Occipital lobe (tissue), 2 donors: ENCODE results near the gene TBC1D22A. TPM values are rescaled to one million over a fixed set of nuclear protein-coding genes. Genes with fewer than 3 reads are reported as not detected.

ENCODE experiments used
- DNase-seq: peaks from one replicate; lab custom pipeline; 2025; lab: John Stamatoyannopoulos, UW
- total RNA-seq: library from RNA; depleted of rRNA; stranded (reverse); fragments of >200 nt; gene quantifications from one replicate; pipeline ENCODE4 v1.2.3, GENCODE V29; 2014

The TBC1D22A gene
- total RNA-seq, 1 donor from 2014 or later: 4.5 TPM

DNA sequence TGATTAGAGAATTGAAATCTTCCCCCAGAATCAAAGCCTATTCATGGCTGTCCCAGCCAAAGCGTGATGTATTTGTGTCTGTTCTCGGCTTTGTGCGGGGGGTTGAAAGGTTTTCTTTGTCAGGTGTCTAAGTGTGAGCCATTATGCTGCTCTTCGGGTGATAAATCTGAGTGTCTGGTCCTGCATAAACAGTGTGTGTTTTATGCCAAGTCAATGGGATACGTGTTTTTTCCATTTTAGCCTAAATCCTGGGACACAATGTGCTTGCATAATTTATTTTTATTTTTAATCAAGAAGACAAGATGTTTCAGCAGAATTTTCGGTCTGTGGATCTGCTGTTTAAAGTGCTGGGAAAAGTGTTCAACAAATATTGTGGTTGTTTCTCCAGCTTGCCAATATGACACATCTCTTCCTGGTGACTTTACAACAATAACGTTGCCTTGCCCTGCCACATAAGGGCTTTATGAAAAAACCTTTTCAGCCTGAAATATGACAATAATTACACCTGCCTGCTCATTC is 267.8 kb downstream of the TBC1D22A start:
- DNase-seq: no peak

DNA sequence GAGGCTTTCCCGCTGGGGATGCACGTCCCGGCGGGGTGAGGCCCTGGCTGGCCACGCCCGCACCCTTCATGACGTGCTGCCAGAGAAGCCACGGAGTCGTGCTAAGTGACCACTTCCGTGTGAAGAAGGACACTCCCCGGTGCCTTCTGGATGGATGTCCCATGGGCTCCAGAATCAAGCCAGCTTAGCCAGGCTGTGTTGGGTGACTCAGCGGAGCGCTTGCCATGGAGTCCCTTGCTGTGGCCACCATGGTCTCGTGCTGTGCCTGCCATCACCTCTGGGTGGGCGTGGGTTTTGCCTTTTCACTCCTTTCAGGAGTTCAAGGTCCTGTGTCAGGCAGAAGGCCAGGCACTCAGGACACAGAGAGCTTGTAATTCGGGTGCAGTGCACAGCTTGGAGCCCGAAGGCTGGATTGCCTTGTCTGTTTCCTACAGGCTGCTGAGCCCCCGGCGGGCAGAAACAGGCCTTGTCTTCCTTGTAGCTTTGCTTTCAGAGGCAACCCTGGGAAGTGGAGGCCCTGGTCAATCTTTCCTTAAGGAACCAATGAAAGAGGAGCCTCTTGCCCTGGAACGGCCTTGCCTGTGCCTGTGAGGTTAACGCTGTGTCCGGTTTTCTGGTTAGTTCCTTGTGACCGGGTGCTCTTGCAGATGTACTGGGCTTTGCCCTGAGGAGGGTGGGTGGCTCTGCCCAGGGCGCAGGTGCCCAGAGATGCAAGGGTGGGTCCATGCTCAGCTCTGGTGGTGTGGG is 268.6 kb downstream of the TBC1D22A start:
- DNase-seq: no peak

DNA sequence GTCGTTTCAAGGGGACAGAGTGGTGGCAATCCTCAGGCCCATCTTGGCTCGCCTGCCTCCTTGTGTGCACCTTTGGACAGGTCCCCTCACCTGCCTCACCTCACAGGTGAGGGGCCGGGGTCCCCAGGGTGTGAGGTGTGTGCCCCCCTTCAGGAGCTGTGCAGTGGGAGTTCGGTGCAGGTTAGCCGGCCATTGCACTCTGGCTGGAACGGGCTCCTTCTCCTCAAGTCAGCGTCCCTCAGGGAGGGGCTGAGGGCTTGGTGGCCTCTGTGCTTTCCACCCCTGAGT is 269.1 kb downstream of the TBC1D22A start:
- no peak for DNase-seq

DNA sequence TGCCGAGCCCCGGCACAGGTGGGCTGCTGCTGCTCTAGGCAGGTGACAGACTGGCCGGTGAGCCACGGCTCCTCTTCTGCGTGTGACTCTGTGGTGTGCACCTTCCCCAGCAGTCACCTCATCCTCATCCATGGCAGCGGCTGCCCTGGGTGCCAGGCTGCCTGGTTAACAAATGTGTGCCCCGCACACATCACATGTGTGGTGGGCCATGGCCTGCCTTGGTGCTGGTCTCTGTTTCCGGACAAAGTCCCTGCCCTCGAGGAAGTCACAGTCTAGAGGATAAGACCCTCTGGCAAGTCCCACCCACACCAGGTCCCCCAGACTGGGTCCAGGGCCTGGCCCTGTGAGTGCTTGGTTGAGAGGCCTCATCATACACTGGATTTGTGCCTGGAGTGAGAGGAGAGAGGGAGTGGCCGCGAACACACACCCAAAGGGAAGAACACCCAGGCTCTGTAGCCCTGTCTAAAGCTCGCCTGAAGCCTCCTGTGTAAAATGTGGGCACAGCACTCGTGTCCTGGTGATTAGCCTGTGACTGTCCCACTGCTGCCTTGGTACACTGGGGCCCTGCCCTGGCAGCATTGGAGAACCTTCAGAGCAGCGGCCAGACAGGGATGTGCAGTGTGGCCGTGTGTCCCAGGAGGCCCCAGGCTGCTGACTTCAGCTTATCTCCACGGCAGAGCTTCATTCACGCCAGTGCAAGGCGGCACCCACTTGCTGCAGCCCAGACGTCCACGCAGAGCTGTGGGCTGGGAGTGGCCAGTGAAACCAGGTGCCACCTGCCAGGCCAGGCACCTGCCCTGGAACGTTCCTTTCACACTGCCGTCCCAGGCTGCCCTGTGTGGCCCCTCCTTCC is 269.9 kb downstream of the TBC1D22A start:
- DNase-seq: no peak

DNA sequence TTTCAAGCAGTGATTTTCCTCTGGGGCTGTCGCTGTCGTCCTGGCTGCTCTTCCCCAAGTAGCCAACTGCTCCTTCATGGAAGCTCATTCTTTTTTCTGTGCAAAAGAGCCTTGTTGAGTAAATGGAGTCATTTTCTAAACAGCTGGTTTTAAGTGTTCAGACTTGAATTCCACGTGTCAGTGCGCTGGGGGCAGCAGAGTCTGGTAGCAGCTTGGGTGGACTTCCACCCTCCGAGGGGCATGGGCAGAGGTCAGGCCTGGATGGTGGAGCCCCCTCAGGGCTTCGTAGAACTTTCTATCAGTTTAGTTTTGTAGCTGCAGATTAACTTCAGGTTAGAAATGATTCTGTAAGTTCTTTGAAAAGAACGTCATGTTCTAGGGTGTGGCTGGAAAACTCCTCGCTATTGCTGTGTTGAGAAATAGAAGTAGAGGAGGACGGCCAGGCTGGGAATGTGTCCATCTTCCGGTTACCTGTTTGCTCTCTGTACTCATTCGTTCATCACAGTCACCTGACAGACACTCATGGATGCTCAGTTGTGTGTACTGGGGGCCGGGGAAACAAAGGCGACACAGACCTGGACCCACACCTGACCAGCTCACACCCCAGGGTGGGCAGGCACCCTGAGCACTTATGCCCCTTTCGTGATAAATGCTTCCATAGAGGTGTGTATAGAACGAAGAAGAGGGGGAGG is 270.7 kb downstream of the TBC1D22A start:
- no peak for DNase-seq

DNA sequence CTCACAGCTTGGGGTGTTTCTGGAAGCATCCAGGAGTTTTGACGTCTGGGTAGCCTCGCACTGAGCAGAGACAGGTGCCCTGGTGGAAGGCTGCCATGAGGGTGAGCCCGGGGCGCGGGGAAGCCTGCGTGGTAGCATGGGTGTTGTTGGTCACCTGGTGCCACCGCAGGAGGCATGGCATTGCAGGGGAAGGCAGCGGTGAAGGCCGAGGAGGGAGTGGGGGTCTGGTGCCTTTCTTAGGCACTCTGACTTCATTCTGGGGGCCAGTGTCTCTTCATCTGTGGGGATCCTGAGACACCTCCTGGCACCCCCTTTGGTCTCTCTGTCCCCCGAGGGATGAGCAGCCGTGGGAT is 271.2 kb downstream of the TBC1D22A start:
- DNase-seq: no peak

DNA sequence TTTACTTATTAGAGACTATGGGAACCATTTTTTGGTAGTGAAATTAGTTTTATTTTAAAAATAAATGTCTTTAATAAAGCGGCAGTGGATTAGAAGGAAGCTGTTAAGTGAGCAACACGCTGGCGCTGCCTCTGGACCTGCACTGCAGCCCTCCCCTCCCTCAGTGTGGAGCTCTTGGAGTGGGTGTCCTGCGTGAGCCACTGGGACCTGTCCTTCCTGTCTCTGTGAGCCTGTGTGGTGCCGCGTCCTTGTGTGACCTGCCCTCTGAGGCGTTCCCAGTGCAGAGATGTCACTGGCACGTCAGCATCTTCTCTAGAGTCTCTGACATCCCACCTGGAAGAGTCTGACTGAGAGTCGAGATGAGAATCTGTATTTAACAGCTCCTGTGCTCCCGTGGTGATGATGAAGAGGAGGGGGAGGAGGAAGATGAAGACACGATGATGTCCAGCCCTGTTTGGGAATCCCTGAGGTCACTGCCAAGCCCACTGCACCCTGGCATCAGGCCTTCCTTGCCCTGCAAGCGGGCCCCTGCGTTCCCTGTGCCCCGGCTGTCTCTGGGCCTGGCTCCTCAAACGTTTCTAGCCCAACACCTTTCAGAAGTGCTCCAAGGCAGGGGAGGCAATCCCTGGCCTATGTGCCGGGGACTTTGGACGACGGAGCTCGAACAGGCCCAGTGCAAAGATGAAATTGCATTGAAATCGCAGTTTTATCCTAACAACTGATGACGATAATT is 271.8 kb downstream of the TBC1D22A start:
- no peak for DNase-seq

DNA sequence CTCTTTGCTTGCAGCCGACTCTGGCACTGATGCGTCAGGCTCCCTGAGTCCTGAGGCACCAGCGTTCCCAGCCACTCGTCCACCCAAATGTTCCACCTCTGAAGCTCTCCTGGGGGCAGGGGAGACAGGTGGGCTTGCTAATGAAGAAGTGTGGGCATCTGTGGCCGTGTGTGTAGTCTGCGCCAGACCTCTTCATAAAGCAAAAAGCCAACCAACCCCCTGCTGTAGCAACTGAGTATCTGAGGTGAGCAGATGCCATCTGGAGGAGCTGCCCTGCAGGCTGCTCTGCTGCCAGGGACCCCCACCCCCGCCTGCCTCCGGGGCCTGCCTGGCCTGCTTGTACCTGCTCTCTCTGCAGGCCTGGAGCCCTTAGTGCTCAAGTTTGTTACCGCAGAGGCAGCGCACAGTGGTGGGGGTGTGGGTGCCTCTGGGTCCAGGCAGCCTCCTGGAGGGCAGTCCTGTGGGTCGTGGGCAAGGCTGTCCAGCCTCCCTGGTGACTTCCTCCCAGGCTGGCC is 272.5 kb downstream of the TBC1D22A start:
- no peak for DNase-seq

DNA sequence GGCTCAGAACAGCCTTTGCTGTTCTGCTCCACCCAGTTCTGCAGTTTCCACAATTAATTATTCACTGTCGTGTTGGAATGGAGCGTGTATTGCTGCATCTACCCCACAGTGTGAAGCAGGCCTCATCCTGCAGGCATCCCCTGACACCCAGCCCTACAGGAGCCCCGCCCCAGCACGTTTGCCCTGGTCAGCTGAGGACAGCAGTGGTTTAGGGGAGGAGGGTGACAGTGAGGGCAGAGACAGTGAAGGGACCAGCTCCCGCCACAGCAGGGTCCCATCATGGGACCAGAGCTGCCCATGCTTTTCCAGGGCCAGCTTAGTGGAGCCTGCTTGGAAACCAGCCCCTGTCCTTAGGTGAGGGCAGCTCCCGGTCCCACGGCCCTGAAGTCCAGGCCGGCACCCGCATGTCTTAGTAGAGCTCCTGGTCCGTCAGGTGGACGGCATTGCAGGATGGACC is 273.0 kb downstream of the TBC1D22A start:
- DNase-seq: no peak

DNA sequence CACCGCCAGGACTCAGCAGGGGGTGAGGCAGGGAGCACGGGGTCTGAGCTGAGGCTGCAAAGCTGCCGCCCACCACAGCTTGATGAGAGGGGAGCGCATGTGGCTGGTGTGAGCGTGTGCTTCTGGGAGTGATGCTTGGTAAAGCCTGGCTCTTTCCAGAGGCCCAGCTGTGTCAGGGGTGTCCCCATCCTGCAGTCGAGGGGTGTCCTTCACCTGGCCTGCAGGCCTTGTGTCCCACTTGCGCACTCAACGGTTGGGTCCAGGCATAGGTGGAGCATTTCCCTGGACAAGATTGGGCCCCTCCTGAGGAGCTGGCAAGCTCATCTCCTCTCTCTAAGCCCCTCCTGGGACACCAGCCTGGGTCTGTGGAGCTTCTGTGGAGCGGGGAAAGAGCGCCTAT is 273.9 kb downstream of the TBC1D22A start:
- no peak for DNase-seq

DNA sequence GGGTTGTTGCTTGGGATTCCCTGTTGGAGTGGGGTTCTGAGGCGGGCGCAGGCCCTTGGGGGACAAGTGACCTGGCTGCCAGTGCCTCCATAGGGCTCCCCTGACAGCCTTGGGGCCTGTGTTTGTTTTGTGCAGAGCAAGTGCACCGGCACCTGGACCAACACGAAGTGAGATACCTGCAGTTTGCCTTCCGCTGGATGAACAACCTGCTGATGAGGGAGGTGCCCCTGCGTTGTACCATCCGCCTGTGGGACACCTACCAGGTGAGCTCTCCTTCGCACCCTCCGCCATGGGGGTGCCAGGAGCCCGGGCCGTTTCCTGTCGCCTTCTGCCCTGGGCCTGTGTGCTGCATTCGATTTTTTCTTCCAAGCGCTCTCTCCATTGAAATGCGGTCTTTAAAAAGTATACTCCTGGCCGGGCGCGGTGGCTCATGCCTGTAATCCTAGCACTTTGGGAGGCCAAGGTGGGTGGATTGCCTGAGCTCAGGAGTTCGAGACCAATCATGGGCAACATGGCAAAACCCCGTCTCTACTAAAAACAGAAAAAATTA is 274.6 kb downstream of the TBC1D22A start:
- no peak for DNase-seq

DNA sequence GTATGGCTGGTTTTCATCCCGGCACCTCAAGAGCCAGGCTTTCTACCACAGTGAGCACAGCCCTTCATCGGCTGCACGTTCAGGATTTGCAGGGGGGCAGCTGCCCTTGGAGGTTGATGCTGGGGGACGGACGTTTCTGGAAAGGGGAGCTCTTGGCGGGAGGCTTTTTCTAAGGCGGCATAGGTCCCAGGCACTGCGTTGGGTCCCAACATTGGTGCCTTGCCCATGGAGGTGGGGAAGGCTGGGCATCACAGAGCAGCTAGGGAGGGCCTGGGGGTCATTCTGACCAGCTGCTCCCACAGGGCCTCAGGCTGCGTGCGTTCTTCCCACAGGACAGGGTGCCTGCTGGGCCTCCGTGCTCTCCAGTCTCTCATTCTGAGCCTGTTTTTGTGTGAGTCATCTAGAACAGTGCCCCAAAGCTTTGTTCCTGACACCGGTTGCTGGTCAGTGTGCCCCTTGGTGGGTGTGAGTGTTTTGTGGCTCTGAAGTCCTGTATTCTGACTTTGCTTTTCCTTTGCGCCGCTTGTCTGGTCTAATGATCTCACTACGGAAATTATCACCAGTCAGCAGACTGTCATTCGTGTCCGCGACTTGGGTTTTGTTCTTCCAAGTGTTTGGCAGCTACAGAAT is 275.9 kb downstream of the TBC1D22A start:
- no peak for DNase-seq

DNA sequence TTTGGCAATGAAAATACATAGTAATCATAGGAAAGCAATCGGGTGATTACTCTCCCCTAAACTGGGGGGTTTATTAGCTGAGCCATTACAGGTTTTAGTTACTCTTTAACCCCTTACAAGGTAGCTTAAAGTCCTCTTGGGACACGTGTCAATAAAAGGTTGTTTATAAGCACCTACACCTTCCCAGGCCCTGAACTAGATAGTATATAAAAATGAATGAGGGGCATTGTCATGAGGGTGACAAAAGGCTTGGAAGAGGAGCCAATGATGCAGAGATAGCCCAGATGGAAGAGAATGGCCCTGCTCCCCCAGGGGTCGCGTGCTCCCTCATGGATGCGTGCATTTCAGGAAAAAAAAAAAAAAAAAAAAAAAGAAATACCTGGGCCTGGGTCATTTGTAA is 276.9 kb downstream of the TBC1D22A start:
- DNase-seq: no peak

DNA sequence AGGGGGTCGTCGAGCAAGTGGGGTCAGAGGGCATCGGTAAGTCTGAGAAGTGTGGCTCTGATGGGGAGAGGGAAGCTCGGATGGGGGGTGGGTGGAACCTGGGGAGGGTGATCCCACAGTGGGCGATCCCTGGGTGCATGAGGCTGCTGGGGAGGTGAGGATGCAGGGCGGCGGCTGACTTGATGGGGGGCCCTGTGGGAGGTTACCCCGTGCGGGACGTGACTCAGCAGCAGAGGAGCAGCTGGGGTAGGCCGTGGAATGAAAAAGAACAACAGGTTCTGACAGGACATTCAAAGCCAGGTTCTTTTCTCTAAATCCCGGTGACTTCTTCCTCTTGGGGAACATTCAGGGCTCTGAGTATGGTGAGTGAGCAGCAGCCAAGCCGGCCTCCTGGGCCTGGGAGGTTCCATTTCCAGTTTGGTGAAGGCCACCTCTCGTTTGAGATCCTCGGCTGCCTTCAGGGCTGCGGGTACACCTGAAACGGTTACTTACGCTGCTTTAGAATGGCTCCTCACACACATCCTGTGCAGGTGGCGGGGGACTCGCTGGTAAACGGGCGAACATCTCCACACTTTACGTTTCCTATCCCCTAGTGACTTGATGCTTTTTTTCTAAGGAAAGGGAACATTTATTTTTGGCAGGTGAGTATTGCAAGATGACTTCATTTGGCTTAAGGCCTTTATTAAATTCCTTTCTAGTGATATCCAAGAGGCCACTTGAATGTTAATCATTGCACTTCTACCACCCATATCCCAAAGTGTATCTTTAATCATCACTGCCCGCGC is 278.2 kb downstream of the TBC1D22A start:
- DNase-seq: no peak

DNA sequence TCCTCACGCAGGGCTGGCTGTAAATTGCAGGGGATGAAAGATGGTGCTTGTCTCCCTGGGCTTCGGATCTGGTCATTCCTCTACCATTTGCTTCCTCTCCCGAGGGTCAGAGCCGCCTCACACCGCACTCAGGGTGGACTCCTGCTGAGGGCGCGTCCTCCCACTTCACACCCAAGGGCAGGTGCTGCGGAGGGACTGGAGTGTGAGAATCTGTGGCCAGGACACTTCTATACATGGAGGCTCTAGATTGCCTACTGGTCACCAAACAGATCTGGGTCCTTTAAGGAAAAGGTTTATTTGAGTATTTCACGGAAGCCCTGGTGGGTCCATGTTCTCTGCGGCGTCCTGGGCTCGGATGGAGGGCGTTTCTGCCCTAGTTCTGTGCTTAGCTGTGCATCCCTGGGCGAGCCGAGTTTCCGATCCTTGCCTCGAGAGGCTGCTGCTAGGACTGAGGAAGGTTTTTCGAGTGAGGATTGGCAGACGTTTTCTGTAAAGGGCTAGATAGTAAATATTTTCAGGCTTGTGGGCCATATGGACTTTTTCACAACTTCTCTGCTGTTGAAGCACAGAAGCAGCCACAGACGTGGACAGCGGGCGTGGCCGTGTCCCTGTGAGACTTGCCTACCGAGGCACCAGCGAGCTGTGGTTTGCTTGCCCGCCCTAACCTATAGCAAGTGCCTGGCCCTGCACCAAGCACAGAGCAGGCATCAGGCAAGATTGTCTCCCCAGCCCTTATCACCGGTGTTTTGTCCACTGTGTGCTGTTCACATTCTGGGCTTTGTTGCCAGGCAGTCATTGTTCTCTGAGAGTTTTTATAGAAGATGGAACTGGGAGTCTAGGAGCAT is 279.0 kb downstream of the TBC1D22A start:
- DNase-seq: no peak

DNA sequence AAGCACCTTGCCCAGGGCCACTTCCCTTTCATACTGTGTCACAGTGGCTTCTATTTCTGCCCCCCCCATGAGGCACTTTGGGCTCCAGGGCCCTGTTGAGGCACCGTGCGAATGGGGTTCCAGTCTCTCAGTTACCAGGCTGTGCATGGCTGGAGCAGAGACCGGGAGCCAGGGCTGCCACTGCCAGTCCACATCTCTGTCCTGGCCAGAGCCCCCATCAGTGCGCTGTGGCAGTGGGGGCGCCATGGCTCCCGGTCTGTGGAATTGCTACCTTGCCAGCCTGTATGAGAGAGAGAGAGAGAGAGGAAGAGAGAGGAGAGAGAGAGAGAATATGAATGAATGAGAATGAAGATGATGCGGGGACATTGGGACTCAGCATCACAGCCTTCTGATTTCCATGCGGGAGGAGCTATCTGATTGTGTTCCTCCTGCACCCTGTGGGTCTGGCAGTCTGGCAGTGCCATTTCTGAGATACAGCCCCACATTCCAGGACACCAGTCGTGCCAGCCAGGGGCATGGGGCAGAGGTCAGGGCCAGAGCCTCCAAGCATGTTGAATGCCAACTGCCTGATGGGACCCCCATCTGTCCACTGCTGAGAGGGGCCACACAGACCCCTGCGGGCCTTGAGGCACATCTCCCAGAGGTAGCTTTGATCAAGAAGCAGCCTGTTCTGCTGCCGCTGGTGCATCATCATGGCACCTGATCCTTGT is 279.8 kb downstream of the TBC1D22A start:
- DNase-seq: no peak

DNA sequence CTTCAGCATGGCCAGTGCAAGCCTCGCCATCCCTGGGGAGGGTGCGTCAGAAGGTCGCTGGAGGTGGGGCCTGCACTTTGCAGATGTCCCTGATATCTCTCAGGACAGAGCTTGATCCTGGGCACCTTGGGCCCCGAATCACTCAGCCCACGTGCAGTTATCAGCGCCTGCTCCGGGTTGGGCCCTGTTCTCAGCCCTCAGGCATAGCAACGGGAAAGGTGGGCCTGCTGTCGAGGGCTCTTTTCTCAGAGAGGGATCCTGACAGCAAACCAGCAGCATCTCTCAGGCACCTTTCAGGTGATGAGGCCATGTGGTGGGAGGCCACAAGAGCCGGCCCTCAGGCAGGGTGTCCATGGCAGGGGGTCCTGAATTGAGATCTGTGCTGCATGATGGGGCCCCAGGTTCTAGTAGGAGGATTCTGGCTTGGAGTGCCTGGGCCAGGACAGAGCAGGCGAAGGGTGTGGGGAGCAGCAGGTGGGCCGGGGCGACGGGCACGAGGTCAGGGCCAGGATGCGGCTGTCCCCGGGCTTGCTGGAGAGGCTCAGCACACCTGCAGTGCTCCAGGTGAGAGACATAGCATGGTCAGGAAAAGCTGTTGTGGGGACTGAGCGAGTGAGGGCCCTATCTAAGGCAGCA is 280.5 kb downstream of the TBC1D22A start:
- DNase-seq: no peak
